ENCODE results near the gene HECW1.

DNA sequence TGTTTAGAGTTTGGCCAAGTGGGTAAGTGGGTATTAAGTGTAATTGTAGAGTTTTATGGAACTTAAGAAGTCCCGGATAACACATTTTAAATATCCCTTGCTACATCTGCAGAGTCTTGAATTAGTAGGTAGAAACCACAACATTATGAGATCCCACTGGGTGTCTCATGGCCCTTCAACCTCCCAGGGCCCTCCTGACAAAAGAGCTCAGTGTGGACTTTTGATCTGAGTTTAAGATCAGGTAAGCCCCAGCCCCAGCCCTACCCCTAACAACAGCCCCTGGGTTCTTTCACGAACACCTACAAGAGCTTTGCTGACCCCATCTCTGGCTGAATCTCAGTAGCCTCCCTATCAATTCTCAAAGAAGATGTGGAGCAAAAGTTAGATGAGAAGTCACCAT, 405.0 kb downstream of the HECW1 start:
- TF ChIP-seq EZH2 (IDR thresholded peaks at IDR 0.05) (no peak), EZH2phosphoT487 (IDR thresholded peaks at IDR 0.05) (no peak)
- TF ChIP-seq, protein P1, sequence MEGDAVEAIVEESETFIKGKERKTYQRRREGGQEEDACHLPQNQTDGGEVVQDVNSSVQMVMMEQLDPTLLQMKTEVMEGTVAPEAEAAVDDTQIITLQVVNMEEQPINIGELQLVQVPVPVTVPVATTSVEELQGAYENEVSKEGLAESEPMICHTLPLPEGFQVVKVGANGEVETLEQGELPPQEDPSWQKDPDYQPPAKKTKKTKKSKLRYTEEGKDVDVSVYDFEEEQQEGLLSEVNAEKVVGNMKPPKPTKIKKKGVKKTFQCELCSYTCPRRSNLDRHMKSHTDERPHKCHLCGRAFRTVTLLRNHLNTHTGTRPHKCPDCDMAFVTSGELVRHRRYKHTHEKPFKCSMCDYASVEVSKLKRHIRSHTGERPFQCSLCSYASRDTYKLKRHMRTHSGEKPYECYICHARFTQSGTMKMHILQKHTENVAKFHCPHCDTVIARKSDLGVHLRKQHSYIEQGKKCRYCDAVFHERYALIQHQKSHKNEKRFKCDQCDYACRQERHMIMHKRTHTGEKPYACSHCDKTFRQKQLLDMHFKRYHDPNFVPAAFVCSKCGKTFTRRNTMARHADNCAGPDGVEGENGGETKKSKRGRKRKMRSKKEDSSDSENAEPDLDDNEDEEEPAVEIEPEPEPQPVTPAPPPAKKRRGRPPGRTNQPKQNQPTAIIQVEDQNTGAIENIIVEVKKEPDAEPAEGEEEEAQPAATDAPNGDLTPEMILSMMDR (IDR thresholded peaks at IDR 0.05), result no peak

All from neural progenitor cell (in vitro differentiated cells).